OCI-LY7 (cell line): ENCODE data around the gene RAB29.

Source experiments
- EZH2phosphoT487 ChIP-seq: fragments of 200-600 bp; sonication (generic); IDR thresholded peaks from 2 replicates; pipeline ENCODE4 v1.6.1; 2018; ENCODE audit warnings: low read depth, borderline replicate concordance, mild to moderate bottlenecking, mixed run types, antibody characterized with exemption, low read length, moderate library complexity, mixed read lengths
- TF ChIP-seq, protein P1 (sequence below): fragments of 200-600 bp; sonication (generic); conservative IDR thresholded peaks from 2 replicates; pipeline ENCODE4 v1.5.1; 2014; ENCODE audit warnings: mild to moderate bottlenecking, antibody characterized with exemption, low read length, moderate library complexity, mixed read lengths

GRCh38 chr1:205766038-205766437 is 9.2 kb downstream of the RAB29 start:
- no peak for TF ChIP-seq EZH2phosphoT487
- TF ChIP-seq, protein P1, sequence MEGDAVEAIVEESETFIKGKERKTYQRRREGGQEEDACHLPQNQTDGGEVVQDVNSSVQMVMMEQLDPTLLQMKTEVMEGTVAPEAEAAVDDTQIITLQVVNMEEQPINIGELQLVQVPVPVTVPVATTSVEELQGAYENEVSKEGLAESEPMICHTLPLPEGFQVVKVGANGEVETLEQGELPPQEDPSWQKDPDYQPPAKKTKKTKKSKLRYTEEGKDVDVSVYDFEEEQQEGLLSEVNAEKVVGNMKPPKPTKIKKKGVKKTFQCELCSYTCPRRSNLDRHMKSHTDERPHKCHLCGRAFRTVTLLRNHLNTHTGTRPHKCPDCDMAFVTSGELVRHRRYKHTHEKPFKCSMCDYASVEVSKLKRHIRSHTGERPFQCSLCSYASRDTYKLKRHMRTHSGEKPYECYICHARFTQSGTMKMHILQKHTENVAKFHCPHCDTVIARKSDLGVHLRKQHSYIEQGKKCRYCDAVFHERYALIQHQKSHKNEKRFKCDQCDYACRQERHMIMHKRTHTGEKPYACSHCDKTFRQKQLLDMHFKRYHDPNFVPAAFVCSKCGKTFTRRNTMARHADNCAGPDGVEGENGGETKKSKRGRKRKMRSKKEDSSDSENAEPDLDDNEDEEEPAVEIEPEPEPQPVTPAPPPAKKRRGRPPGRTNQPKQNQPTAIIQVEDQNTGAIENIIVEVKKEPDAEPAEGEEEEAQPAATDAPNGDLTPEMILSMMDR = no peak
